GM21515 (cell line): Measurements from ENCODE around the gene ATP6V1B1.

ENCODE experiments used
- ATAC-seq: cut with Tn5 transposase; IDR thresholded peaks from one replicate; pipeline ENCODE4 v1.9.1; 2021; ENCODE audit not compliant: unreplicated experiment

The ATP6V1B1 gene

DNA sequence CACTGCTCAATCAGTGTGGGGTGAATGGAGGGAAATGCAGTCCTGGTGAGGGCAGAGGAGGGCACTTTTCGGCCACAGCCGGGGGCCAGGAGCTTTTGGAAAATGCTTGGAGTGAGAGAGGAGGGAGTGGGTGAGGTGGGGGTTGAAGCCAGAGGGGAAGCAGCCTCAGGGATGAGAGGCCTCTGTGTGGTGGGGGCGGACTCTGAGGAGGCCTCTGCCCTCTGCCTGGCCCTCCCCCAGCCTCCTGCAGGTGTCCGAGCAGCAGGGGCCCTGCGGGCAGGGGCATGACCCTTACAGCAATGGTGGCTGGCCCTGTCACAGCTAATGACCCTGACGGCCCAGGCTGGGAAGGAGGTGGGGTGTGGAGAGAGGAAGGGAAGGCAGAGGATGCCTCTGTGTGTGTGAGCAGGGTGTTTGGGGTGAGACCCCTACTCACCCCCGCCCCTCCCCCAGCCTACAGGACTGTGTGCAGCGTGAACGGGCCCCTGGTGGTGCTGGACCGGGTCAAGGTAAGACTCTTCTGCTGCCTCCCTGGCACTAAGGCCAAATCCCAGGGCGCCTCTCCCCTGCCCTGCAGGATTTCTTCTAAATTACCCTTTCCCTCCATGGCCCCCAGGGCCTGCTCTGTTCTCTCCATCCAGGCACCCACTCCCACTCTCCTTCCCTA lies 7.6 kb downstream of the ATP6V1B1 start:
- ATAC-seq = no peak

DNA sequence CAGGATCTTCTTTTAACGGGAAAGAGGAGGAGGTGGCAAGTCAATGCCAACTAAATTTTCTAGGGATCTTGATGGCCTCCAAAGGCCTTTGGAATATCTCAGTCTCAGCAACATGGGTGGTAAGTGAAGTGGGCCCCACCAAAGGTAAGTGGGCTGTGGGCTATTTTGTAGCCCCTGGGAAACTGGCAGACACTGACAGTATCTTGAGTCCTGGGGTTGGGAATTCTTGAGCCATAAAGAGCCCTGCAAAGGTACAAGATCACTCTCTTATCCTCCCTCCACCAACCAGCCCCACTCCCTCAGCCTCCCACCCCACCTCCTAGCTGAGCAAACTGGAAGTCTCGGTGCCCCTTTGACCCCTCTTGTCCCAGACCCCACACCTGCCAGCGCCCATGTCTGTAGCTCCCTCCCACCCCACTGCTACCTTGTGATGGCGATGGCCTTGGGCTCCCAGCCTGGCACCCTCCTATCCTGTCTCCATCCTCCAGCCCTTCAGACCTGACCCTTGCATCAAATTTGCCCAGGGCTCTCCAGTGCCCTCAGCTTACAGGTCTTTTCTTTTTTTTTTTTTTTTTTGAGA lies 8.5 kb downstream of the ATP6V1B1 start:
- ATAC-seq = no peak

DNA sequence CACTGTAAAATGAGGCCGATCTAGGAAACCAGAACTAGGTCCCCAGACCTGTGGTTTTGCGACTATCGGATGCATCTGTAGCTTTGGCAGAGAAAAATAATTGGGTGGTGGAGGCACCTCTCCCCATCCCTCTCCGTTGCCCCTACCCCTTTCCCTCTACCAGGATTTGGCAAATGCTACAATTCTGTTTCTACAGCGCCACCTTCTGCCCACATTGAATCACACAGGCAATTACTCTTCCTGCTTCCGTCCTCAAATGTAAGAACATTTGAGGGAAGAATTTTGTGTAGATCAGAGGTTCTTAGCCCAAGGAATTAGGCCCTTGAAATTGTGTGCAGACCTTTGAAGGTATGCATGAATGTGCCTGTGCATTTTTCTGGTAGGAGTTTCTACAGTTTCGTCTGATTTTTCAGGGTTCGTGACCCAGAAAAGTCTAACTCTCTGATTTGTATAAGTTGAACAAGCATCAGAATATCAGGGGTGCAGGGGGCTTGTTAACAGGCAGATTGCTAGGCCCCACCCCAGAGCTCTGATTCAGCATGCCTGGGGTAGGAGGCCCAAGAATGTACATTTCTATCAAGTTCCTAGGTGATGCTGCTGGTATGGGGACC lies 11.2 kb downstream of the ATP6V1B1 start:
- ATAC-seq = no peak

DNA sequence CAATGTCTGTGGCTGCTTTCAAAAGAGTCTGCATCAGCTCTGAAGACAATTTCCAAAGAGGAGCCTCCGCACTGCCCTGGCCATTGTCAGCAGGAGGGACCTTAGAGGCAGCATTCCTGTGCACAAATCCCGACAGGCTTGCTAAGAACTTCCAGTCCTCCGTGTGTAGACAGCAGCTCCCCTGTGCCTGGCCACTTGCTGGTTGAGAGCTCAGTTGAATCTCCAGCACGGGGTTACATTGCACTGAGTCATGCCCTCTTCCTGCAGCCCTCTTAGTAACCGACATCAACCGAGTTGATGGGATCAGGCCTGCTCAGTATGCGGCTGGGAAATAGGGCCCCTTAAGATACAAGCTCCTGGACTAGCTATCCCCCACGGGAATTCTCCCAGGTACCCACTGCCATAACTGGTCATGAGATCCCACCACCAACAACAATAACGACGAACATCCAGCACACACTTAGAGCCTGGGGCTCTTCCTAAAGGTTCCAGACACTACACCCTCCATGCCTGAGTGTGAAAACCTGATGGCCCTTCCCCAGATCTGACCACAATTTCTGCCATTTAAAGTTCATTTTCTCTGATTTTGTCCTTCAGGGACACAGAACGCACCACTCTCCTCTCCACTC lies 12.0 kb downstream of the ATP6V1B1 start:
- ATAC-seq = no peak

GRCh38 chr2:70948337-70949003 lies 12.8 kb downstream of the ATP6V1B1 start:
- ATAC-seq = no peak

DNA sequence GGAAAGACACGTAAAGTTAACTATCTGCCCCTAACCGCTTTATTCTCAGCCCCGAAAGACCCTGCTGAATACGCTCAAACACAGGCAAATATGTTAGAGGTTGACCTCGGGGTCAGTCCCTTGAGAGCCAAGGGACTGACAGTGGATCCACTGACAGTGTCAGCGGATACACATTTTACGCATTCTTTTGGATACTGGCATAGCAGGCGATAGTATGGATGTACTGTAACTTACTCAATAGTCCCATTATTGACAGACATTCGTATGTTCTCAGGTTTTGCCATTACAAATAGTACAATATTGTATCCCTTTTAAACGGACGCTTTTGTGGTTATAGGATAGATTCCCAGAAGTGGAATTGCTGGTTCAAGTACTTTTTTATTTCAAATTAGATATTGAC lies 13.4 kb downstream of the ATP6V1B1 start:
- no peak for ATAC-seq

DNA sequence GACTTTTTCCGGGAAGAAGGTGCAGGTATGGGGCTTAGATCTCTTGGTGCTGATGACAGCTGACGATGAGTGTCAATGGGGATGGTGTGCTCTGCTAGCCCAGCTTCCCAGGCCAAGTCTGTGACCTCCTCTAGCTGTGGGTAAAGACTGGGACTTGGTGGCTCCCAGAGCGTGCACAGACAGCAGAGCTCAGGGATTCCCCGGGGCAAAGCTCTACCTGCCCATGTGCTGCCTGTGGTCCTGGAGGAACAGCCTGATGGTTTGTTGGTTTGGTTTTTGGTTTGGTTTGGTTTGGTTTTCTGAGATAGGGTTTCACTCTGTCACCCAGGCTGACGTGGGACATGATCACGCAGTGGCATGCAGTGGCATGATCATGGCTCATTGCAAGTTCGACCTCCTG lies 19.2 kb downstream of the ATP6V1B1 start:
- no peak for ATAC-seq

DNA sequence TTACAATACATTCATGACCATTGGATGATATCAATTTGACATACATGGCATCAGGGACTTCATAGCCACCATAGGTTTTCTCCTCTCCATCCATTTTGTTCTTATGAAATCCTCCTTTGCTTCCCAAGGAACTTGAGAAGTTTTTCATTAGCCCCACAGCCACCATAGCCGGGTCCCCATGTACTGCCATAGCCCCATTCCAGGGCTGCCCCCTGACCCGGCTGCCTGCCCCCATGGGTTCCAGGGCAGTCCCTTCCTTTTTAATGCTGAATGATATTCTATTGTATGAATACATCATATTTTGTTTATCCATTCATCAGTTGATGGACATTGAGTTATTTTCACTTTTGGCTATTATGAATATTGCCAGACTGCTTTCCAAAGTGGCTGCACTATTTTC lies 20.4 kb downstream of the ATP6V1B1 start:
- no peak for ATAC-seq

- no peak for ATAC-seq
Observed at GRCh38 chr2:70957798-70958197, 22.1 kb downstream of the ATP6V1B1 start.

DNA sequence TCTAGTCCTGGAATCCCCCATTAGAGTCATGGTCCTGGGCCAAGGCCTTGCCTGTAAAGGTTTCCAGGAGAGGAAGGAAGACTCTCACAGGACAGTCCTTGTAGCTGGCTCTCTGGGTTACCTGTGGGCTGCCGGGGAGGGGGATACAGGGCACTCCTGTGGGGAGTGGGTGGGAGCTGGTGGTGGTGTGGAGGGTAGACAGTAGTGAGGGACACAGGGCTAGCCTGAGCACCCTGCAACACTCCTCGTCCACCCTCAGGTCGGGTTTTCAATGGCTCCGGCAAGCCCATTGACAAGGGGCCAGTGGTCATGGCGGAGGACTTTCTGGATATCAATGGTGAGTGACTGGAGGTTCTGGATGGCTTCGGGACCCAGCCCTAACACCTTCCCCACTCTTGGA lies 23.1 kb downstream of the ATP6V1B1 start:
- no peak for ATAC-seq

GRCh38 chr2:70959271-70959761 lies 23.6 kb downstream of the ATP6V1B1 start:
- no peak for ATAC-seq

DNA sequence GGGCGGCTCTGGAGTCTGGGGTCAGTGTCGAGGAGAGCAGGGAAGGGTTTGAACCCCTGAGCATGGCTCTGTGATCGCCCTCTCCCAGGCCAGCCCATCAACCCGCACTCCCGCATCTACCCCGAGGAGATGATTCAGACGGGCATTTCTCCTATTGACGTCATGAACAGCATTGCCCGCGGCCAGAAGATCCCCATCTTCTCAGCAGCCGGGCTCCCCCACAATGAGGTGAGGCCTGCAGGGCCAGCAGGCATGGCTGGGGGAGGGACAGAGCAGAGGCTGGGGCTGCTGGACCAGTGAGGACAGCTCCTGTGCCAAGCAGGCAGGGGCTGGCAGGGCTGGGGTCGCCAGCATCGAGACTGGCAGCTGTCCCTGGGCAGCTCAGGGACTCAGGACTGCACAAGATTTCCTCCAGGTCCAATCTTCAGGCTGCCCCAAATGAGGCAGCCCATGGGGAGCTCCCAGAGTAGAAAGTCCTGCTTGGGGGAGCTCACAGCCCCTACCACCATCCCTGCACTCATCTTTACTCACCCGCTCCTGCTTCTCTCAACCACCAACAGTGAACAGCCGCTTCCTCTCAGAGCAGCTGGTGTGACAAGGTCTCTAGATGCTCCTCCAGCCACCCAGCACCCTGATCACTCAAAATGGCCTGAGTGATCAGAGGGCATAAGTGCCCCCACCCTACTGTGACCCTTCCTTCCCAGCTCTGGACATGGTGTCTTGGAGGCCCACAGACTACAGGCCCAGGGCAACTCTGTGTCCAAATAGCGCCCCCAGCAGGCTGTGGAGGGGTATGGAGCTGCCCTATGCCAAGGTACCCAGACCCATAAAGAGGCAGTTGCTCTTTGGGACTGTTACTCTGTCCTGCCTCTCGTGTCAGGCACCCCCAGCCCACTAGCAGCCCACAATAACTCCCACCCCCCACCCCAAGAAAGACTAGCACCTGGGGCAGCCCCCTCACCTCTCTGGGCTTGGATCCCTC lies 24.4 kb downstream of the ATP6V1B1 start:
- no peak for ATAC-seq

- no peak for ATAC-seq
Observed at GRCh38 chr2:70960833-70961647, 25.3 kb downstream of the ATP6V1B1 start.

GRCh38 chr2:70961648-70961994 lies 25.9 kb downstream of the ATP6V1B1 start:
- no peak for ATAC-seq

- no peak for ATAC-seq
Observed at GRCh38 chr2:70962211-70962884, 26.6 kb downstream of the ATP6V1B1 start.

DNA sequence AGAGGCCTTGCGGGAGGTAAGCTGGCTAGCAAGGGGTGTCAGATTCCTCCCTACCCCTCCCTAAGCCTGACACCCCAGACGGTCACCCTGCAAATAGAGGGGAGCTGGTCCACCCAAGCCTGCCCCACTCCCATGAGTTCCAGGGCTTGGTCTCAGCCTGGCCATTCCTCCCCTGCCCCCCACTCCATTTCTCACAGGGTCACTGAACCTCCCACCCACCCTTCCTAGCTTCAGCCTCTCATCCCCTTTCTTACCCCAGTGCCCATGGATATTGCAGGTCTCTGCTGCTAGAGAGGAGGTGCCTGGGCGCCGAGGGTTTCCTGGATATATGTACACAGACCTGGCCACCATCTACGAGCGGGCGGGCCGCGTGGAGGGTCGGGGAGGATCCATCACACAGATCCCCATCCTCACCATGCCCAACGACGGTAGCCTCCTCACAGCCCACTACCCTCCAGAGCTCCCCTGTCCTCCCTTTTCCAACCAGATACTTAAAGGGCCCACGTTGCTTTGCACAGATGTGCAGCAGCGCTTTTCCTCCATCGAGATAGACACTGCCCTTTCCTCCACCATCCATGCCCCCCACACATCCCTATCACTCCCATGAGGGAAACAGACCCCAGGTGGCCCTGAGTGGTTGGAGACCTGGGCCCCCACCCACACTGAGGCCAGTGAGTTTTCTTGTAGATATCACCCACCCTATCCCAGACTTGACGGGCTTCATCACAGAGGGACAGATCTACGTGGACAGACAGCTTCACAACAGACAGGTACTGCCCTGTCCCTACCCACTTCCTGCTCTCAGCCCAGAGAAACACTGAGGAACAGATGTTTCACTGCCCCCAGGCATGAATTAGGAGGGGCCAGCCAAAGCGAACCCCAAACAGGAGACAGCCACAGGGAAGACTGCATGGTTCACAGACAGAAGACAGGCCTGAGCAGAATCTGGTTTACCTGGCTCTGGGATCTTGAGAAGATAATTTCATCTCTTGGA lies 27.5 kb downstream of the ATP6V1B1 start:
- ATAC-seq = no peak

GRCh38 chr2:70964133-70964532 lies 28.4 kb downstream of the ATP6V1B1 start:
- no peak for ATAC-seq
